GM21825 (cell line): ENCODE measurements around the gene PEMT.
"Not testable (repeated sequence)": the region's sequence is repeated elsewhere in the genome, so short reads cannot be mapped to it uniquely, and the experiment has no call there.

Experiments used
- ATAC-seq: cut with Tn5 transposase; IDR thresholded peaks from one replicate; pipeline ENCODE4 v1.9.1; 2021; ENCODE audit warnings: mild to moderate bottlenecking, moderate library complexity; ENCODE audit not compliant: unreplicated experiment

The PEMT gene

GRCh38 chr17:17465878-17466277 is 125.6 kb downstream of the PEMT start:
- not testable (repeated sequence) for ATAC-seq

- no peak for ATAC-seq
Observed at GRCh38 chr17:17463821-17464220, 127.7 kb downstream of the PEMT start.

- no peak for ATAC-seq
Observed at GRCh38 chr17:17462048-17462824, 129.3 kb downstream of the PEMT start.

GRCh38 chr17:17460038-17460437 is 131.5 kb downstream of the PEMT start:
- ATAC-seq = no peak

- ATAC-seq = no peak
Observed at GRCh38 chr17:17457680-17458079, 133.8 kb downstream of the PEMT start.

- ATAC-seq = no peak
Observed at GRCh38 chr17:17456251-17456650, 135.3 kb downstream of the PEMT start.
